HG02588 (cell line): ENCODE measurements around the gene HSPG2.
"Not testable (repeated sequence)": the region's sequence is repeated elsewhere in the genome, so short reads cannot be mapped to it uniquely, and the experiment has no call there.

Source experiments
- ATAC-seq: cut with Tn5 transposase; IDR thresholded peaks from one replicate; pipeline ENCODE4 v1.9.1; 2021; ENCODE audit warnings: mild to moderate bottlenecking, moderate library complexity; ENCODE audit not compliant: unreplicated experiment

HSPG2 gene

DNA sequence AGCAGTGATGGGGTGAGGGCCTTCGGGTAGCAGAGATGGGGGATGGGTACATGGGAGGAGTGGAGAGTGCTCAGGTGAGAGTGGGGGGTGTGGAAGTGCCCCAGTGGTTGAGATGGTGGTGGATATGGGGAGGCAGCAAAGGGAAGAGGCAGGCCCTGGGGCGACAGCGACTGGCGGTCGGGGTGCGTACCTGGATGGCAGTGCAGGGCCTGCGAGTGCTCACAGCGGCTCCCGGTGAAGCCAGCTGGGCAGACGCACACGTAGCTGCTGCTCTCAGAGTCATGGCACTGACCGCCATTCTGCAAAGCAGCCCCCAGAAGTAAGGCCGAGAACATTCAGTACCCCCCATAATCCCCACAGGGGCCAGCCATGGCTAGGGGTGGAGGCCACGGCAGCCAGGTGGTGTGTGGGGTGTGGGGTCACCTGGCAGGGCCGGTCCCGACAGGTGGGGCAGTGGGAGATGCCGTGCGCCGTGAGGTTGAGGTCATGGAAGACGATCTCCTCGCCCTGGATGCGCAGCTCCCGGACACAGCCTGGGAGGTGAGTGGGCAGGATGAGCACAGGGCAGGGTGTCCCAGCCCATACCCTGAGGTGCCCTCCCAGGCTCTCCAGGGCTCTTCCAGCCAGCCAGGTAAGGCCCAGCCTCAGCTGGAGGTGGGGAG lies 106.2 kb downstream of the HSPG2 start:
- ATAC-seq = no peak

DNA sequence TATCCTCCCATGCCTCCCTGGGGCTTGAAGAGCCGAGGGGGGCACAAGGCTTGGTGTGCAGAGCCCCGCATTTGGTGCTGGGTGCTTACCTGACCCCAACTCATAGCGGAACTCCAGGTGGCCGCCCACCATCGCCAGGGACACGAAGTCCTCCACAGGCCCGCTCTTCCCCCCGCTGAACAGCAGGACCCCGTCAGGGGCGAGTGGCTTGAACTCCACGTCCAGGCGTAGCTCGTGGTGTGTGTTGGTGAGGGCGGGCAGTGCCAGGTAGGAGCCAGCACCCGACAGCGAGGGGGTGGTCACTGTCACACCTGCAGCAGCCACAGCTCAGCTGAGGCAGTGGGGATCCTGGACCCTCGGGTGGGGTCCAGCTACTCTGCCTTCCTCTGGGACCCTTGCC lies 107.8 kb downstream of the HSPG2 start:
- ATAC-seq = no peak

DNA sequence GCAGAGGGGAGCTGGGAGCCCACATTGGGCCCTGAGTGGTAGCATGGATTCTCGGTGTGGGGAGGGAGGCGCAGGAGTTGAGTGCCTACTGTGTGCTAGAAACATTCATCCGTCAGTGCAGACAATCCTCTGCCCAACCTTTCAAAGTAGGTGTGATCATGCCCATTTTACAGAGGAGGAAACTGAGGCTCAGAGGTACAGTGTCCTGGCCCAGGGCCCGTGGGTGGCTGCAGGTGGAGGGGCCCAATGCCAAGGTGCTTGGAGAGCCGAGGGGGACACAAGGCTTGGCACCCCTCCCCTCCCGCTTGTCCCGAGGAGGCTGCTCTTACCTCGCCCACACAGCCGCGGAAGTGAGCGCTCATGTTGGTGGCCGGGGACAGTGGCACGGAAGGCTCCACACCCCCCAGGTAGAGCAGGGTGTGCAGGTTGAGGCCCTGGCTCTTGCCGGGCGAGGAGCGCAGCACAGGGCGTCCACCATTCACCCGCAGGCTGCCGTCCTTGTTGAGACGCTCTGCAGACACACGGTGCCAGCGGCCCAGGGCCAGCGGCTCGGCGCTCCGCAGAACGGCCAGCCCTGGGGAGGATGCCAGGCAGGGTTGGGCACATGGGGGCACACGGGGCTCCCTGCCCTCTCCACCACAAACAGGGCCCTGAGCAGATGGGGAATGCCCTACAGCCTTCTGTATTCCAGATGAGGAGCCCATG lies 108.5 kb downstream of the HSPG2 start:
- ATAC-seq = no peak

DNA sequence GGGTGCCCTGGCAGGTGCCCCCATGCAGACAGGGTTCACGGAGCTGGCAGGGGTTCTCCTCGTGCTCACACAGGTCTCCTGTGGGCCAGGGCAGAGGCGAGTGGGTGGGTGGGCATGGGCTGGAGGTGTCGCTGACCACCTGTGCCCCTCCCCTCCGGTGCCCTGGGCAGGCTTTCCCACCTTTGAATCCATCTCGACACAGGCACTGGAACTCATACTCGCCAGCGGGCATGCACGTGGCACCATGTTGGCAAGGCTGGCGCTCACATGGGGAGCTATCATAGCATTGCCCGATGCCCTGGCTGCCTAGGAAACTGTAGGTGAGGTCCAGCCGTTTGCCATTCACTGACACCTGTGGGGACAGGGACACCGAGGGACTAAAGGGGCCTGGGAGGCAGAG lies 109.0 kb downstream of the HSPG2 start:
- ATAC-seq = no peak

DNA sequence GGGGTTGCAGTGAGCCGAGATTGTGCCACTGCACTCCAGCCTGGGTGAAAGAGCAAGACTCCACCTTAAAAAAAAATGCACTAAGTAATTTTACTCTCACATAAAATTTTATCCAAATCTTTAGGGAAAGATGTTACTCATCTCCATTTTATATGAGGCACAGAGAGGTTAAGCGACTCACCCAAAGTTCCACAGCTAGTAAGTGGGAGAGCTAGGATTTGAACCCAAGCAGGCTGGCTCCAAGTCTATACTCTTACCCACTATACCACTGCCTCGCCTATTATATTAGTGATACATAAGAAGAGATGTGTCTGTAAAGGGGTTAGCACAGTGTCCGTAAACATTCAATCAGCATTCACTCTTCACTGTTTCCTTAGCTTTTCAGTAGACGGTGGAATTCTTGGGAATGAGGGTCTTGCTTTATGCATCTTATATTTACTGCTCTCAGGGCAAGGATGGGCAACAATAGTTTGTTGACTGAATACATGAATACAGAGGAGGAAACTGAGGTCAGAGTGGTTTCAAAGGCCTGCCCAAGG lies 109.9 kb downstream of the HSPG2 start:
- no peak for ATAC-seq

DNA sequence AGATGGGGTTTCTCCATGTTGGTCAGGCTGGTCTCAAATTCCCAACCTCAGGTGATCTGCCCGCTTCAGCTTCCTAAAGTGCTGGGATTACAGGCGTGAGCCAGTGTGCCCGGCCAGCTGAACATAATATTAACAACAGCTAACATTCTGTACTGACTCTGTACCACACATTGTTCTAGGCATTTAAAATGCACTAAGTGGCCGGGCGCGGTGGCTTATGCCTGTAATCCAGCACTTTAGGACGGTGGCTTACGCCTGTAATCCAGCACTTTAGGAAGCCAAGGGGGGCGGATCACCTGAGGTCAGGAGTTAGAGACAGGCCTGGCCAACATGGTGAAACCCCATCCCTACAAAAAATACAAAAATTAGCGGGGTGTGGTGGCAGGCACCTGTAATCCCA lies 110.4 kb downstream of the HSPG2 start:
- ATAC-seq = not testable (repeated sequence)

DNA sequence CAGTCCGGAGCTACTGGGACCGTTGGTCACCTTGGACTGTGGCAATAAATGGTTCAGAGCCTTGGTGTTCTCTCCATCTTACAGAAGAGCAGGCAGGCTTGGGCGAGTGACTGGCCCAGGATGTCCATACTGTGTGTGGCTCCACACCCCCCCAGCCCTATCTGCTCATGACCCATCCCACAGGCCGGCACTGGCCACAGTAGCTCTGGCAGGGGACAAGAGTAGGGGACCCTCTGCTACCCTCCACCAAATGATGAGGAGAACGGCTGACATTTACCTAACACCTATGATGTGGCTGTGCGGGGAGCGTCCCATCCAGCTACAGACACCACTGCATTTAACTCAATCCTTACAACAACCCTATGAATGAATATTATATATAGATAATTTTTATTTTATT lies 111.7 kb downstream of the HSPG2 start:
- ATAC-seq = no peak

DNA sequence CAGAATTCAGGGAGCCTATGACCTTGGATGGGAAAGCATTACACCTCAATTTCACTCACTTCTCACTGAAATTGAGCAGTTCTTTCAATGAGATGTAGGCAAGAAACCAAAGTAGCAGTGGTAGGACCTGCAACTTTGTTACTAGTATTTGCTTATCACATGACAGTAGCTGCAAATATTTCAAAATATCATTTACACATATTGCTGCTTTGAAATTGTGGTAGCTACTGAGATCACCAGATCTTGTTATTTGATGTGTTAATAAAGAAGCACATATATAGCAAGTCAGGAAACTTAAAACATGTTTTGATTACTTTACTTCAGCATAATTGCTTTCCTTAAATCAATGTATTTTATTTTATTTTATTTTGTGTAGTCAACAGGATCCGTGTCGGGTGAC lies 112.2 kb downstream of the HSPG2 start:
- ATAC-seq = no peak

DNA sequence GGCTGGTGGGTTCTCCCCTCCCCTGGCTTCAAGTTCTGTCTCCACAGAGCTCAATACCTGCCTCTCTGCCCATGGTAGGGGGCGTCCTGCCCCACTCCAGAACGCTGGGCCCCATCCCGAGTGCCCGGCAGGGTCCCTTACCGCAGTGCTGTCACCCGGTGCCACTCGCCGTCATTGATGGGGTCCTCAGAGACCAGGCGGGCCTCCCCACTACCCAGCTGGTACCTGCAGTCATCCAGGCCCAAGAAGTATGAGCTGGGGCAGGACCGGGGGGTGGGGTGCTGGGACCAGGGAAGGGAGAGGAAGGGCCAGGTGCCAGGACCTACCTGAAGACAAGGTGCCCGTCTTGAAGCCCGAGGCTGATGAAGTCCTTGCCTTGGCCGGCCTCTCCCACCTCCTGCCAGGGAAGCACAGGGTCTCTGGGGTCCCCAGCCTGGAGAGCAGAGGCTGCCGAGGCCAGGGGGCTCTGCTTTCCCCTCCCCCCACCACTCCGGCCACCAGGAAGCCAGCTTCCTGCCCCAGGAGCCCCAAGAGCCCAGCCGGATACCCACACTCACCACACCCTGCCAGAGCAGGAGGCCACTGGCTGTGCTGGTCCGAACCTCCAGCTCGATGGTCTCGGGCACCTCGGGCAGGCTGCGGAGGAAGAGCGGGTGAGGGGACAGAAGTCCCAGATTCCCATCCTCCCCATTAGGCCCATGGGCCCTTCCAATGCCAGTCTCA lies 113.0 kb downstream of the HSPG2 start:
- ATAC-seq = no peak

DNA sequence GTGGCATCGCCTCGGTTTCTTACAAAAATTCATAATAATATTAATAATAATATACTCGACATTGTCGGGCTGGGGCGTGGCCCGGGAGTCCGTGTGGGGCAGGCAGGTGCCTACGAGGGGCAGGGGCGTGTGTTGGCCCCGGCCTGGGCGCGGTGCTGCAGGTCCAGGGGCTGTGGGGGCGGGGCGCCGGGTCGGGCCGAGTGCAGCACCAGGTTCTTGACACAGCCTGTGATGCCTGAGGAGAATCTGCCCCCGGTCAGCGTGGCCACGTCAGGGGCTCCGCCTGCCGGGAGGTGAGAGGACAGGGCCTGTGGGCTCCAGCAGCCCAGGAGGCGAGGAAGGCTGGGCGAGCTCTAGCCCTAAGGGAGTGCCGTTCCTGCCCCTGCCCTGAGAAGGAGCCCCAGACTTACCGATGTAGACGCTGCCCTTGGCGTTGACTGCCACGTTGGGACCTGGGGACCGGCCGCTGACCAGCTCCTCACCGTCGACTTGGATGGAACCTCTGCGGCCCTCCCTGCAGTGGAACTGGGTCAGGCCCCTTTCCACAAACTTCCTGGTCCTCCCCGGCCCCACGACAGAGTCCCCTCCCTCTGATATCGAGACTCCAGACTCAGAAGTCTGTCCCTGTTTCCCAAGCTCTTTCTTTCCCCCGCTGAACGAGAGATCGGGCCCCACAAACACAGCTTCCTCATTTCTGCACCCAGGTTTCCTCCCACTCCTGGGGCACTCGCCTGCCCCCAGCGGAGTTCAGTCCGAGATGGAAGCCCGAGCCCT lies 113.7 kb downstream of the HSPG2 start:
- ATAC-seq = no peak

DNA sequence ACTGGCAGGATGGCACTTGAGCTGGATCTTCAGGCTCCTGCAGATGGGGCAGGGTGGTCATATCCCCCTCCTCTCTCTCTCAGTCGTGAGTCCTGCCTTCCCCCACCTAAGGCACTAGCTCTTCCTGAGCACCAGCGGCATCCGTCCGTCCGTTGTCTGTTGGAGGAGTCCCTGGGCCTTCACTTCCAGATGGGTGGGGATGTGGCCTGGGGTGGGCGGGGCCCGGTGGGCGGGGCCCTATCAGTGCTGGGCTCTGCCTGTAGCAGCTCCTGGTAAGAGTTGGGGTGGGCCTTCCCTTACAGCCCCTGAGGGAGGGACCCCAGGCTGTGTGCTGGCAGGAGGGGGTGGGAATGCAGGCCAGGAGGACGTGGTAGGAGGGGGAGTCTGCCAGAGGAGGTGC lies 114.8 kb downstream of the HSPG2 start:
- no peak for ATAC-seq

DNA sequence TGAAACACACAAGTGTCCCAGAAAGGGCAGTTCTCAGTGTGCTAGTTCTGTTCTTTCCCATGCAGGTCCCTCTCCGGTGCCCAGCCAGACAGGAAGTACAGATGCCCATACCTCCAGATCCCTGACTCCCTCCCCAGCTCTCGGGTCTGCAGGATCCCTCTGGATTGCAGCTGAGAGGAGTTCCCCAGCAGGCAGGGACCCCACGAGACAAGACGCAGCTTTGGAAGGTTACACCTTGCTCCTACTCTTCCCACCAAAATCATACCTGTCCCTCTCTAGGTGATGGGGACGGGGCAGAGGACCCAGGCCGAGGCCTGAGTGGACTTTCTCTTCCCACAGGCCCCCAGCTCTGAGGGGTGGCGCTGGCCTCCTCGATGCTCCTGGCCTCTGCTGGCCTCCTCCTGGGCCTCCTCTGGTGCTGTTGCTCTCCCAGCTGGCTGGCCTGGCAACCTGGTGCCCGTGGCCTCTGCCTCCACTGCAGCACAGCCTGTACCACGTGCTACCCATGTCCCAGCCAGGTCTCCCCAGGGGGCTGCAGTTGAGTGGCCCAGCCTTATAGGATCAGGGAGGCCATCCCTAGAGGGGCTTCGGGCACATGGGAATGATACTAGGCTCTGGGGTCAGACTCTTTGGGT lies 115.6 kb downstream of the HSPG2 start:
- ATAC-seq = no peak

DNA sequence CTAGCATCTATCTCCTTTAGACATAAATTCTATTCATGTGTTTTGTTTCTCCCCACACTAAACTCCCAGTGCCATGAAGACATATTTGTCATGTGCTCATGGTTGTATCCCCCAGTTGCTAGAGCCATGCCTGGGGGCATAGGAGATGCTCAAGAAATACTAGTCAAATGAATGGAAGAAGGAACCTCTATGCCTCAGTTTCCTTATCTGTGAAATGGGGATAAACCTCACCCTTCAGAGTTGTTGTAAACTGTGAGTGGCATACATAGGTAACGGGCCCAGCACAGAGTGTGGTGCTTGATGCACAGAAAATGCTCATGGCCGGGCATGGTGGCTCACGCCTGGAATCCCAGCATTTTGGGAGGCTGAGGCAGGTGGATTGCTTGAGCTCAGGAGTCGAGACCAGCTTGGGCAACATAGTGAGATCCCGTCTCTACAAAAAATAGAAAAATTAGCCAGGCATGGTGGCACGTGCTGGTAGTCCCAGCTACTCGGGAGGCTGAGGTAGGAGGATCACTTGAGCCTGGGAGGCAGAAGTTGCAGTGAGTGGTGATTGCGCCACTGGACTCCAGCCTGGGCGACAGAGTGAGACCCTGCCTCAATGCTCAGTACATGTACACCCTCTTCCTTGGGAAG lies 116.4 kb downstream of the HSPG2 start:
- ATAC-seq = no peak

DNA sequence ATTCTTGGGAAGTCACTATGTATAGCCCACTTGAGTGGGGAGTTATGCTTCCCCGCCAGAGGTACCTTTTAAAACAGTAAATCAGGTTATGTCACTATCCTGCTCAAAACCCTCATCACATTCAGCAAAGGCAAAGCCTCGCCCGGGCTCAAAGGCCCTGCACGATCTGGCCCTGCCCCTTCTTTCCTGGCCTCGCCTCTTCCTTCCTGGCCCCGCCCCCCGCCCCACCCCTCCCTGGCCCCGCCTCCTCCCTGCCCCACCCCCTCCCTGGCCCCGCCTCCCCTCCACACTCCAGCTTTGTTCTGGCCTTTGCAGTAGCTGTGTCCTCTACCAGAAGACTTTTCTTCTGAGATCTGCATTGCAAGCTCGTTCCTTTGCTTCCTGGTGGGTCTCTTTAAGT lies 118.5 kb downstream of the HSPG2 start:
- no peak for ATAC-seq

DNA sequence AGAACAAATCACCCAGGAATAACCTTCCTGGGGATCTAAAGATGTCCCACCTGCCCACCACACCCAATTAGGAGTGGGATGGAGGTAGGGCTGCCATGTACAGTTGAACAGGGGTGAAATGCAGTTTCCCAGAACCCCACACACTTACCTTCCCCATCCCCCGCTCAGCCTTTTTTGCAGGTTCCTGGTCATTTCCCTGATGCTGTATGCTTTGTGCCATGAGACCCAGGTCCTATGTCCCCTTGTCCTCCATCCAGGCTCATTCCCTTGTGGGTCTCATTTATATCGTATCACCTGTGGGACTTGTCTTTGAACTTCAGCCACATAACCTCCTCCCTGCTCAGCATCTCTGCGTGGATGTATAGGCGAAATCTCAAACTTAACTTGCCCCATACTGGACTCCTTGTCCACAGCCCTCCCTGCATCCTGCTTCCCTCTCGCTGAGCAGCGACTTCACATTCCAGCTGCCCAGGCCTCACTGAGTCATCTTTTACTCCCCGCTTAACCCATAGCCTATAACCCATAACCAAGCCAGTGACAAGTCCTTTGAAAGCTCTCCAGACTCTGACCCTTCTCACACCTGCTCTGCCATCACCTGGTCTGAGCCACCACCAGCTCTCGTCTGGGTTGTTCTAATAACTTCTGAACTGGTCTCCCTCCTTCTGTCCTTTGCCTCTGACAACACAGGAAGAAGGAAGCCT lies 120.4 kb downstream of the HSPG2 start:
- ATAC-seq = no peak

DNA sequence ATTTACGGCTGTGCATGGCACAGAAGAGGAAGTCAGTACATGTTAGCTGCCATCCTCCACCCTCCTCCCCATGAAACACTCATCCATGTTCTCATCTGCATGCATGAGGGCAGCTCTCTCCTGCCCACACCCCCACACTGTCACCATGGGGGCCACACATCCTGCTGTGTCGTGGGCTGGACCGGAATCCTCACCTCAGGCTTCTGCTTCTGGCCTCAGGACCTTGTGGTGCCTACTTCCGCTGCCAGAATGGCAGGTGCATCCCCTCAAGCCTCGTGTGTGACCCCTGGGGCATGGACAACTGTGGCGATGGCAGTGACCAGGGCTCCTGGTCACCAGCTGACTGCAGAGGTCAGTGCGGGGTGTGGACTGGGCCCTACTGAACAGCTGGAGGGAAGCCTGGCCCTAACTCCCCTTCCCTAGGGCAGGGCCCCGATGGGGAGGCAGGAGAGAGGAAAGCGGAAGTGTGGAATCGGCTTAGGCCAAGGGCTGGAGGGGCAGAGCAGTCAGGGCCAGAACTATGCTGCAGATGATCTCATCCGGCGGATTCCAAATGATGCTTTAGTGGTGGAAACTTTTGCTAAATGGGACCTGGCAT lies 121.3 kb downstream of the HSPG2 start:
- ATAC-seq = no peak

DNA sequence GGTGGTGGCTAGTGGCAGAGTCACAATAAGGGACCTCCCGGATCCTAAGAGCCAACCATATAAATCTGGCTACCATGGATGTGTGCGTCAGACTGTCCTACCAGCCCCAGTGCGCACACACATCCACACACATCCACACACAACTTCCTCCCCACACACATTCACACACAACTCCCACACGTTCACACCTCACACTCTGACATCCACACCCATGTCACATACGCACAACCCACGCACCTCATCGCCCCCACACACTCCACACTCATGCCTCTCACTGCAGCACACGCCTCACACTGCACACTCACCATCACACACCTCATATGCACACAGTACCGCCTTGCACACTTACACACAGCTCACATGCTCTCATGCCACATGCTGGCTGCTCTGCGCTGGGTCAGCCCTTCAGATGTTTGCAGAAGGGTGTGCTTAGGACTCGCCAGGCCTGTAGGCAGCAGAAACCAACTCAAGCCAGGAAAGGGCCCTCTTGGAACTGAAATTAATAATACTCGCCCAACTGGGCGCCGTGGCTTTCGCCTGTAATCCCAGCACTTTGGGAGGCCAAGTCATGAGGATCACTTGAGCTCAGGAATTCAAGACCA lies 122.0 kb downstream of the HSPG2 start:
- no peak for ATAC-seq

DNA sequence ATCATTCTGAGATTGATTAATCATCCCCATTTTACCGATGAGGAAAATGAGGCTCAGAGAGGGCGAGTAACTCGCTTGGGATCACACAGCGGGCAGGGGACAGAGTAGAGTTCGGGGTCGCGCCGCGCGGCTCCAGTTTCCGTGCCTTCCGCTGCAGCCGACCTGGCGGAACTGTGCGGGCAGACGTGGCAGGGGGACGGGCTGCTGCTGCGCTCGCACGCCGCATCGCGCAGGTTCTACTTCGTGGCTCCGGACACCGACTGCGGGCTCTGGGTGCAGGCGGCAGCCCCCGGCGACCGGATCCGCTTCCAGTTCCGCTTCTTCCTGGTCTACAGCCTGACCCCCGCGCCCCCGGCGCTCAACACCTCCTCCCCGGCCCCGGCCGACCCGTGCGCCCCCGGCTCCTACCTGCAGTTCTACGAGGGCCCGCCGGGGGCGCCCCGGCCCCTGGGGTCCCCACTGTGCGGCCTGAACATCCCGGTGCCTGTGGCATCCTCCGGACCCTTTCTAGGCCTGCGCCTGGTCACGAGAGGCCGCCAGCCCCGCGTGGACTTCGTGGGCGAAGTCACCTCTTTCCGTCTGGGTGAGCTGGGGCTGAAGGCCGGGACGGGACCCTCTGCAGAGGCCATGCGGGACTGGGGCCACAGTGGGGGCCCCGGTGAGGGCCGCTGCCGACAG lies 122.7 kb downstream of the HSPG2 start:
- ATAC-seq = no peak
